ENCODE measurements around the gene ZNF646. TPM values are rescaled to one million over a fixed set of nuclear protein-coding genes. Genes with fewer than 3 reads are reported as not detected.

Gene ZNF646
- total RNA-seq, 1 experiment from 2014 or later, result 26.8 TPM

DNA sequence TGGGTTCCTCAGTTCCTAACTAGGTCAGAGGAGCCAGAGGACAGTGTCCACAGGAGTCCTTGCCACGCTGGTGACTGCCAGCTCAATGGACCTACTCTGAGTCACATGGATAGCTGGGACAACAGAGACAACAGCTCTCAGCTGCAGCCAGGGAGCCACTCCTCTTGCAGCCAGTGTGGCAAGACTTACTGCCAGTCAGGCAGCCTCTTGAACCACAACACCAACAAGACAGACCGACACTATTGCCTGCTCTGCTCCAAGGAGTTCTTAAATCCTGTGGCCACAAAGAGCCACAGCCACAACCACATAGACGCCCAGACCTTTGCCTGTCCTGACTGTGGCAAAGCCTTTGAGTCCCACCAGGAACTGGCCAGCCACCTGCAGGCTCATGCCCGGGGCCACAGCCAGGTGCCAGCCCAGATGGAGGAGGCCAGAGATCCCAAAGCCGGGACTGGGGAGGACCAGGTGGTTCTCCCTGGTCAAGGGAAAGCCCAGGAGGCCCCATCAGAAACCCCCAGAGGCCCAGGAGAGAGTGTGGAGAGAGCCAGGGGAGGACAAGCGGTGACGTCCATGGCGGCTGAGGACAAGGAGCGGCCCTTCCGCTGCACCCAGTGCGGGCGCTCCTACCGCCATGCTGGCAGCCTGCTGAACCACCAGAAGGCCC lies 6.7 kb downstream of the ZNF646 start:
- TF ChIP-seq POLR2AphosphoS5 (IDR thresholded peaks at IDR 0.05; ENCODE audit: low read depth, low read length) (no peak), TCF7L2 (IDR thresholded peaks at IDR 0.05; ENCODE audit: low read depth, low read length) (no peak), SIN3A (IDR thresholded peaks at IDR 0.05; ENCODE audit: borderline replicate concordance, insufficient read depth, low read depth, low read length) (no peak)
- TF ChIP-seq, protein P1, sequence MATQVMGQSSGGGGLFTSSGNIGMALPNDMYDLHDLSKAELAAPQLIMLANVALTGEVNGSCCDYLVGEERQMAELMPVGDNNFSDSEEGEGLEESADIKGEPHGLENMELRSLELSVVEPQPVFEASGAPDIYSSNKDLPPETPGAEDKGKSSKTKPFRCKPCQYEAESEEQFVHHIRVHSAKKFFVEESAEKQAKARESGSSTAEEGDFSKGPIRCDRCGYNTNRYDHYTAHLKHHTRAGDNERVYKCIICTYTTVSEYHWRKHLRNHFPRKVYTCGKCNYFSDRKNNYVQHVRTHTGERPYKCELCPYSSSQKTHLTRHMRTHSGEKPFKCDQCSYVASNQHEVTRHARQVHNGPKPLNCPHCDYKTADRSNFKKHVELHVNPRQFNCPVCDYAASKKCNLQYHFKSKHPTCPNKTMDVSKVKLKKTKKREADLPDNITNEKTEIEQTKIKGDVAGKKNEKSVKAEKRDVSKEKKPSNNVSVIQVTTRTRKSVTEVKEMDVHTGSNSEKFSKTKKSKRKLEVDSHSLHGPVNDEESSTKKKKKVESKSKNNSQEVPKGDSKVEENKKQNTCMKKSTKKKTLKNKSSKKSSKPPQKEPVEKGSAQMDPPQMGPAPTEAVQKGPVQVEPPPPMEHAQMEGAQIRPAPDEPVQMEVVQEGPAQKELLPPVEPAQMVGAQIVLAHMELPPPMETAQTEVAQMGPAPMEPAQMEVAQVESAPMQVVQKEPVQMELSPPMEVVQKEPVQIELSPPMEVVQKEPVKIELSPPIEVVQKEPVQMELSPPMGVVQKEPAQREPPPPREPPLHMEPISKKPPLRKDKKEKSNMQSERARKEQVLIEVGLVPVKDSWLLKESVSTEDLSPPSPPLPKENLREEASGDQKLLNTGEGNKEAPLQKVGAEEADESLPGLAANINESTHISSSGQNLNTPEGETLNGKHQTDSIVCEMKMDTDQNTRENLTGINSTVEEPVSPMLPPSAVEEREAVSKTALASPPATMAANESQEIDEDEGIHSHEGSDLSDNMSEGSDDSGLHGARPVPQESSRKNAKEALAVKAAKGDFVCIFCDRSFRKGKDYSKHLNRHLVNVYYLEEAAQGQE (IDR thresholded peaks at IDR 0.05; ENCODE audit: insufficient read depth in 1 of 2, low read depth in 2 of 2, low read length in 1 of 2), result no peak
- TF ChIP-seq, protein P2, sequence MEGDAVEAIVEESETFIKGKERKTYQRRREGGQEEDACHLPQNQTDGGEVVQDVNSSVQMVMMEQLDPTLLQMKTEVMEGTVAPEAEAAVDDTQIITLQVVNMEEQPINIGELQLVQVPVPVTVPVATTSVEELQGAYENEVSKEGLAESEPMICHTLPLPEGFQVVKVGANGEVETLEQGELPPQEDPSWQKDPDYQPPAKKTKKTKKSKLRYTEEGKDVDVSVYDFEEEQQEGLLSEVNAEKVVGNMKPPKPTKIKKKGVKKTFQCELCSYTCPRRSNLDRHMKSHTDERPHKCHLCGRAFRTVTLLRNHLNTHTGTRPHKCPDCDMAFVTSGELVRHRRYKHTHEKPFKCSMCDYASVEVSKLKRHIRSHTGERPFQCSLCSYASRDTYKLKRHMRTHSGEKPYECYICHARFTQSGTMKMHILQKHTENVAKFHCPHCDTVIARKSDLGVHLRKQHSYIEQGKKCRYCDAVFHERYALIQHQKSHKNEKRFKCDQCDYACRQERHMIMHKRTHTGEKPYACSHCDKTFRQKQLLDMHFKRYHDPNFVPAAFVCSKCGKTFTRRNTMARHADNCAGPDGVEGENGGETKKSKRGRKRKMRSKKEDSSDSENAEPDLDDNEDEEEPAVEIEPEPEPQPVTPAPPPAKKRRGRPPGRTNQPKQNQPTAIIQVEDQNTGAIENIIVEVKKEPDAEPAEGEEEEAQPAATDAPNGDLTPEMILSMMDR (IDR thresholded peaks at IDR 0.05), result no peak
- ChIA-PET CTCF (no interaction called here), POLR2A (no interaction called here)
- Histone ChIP-seq H3K27ac (ENCODE audit: low read length) (no peak overlapping the region), H3K4me1 (ENCODE audit: control insufficient read depth, insufficient read depth, low read length) (no peaks in the 10 kb centered on the region; the same call in 1 of the 2 replicates), H3K9me3 (ENCODE audit: control insufficient read depth, insufficient read depth, low read depth, low read length) (no peaks in the 10 kb centered on the region), H3K4me3 (ENCODE audit: low read depth in 2 of 2, low read length in 2 of 2) (no peak overlapping the region), H3K36me3 (ENCODE audit: control insufficient read depth, insufficient read depth, low read length) (no peaks in the 10 kb centered on the region; the same call in none of the 2 replicates), H3K27me3 (ENCODE audit: control insufficient read depth, insufficient read depth, low read length) (no peaks in the 10 kb centered on the region)
- intact Hi-C loops (cut with micrococcal nuclease; ENCODE audit: unreplicated experiment) (no loop called here), in situ Hi-C loops (cut with HindIII; ENCODE audit: low pct_unique_long_range_greater_than_20kb, low sequenced_read_pairs) (no loop called here)
- no peak for ATAC-seq
- no peak for DNase-seq (ENCODE audit: low read depth, low spot score)
- no TSS peak for BruUV-seq (replicated peaks)

GRCh38 chr16:31081428-31082351 lies 7.5 kb downstream of the ZNF646 start:
- ChIA-PET CTCF (interaction anchor here (0.7 kb wide), 1 partner anchor 31 kb away, joined by 3 read pairs; no protein-coding TSS in a partner anchor), POLR2A (no interaction called here)
- no peaks in the 10 kb centered on the region; the same call in none of the 2 replicates for H3K36me3 ChIP-seq (ENCODE audit: control insufficient read depth, insufficient read depth, low read length)
- no peaks in the 10 kb centered on the region; the same call in 1 of the 2 replicates for H3K4me1 ChIP-seq (ENCODE audit: control insufficient read depth, insufficient read depth, low read length)
- DNase-seq (ENCODE audit: low read depth, low spot score) (no peak), ATAC-seq (no peak)
- H3K27me3 ChIP-seq (ENCODE audit: control insufficient read depth, insufficient read depth, low read length), result no peaks in the 10 kb centered on the region
- no peaks in the 10 kb centered on the region for H3K9me3 ChIP-seq (ENCODE audit: control insufficient read depth, insufficient read depth, low read depth, low read length)
- BruUV-seq (replicated peaks), result no TSS peak
- no peak for TF ChIP-seq SIN3A (IDR thresholded peaks at IDR 0.05; ENCODE audit: borderline replicate concordance, insufficient read depth, low read depth, low read length)
- peak; percentile 52; the same call in 1 of the 2 replicates for TF ChIP-seq POLR2AphosphoS5 (IDR thresholded peaks at IDR 0.05; ENCODE audit: low read depth, low read length)
- H3K27ac ChIP-seq (ENCODE audit: low read length), result no peak overlapping the region
- no peak overlapping the region for H3K4me3 ChIP-seq (ENCODE audit: low read depth in 2 of 2, low read length in 2 of 2)
- intact Hi-C loops (cut with micrococcal nuclease; ENCODE audit: unreplicated experiment), result no loop called here
- in situ Hi-C loops (cut with HindIII; ENCODE audit: low pct_unique_long_range_greater_than_20kb, low sequenced_read_pairs), result no loop called here

All from Panc1 (cell line).